ENCODE data around the gene OR2L8. TPM values are rescaled to one million over a fixed set of nuclear protein-coding genes. Genes with fewer than 3 reads are reported as not detected.

Gene OR2L8, protein sequence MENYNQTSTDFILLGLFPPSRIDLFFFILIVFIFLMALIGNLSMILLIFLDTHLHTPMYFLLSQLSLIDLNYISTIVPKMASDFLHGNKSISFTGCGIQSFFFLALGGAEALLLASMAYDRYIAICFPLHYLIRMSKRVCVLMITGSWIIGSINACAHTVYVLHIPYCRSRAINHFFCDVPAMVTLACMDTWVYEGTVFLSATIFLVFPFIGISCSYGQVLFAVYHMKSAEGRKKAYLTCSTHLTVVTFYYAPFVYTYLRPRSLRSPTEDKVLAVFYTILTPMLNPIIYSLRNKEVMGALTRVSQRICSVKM
- total RNA-seq (2011; cell fraction: chromatin; rRNA removed; ENCODE audit: low replicate concordance), result 0.76 and 2.4 TPM in 2 replicates
- total RNA-seq (2011; cell fraction: nucleolus; rRNA removed), result 0.79 TPM in 1 of 2 replicates, not detected in the other
- total RNA-seq (2011; cell fraction: nucleoplasm; rRNA removed), result 2.3 and 4.2 TPM in 2 replicates
- not detected in 2 replicates for total RNA-seq (2014; rRNA removed)
- total RNA-seq (2014; rRNA removed; fragmentation: Illumina TruSeq; extraction: Trizol), result not detected in 2 replicates
- total RNA-seq (2015; rRNA removed; fragmentation: Illumina TruSeq; extraction: Trizol), result not detected in 2 replicates
- not detected in 2 replicates for total RNA-seq (2021)
- not detected in 2 replicates for polyA plus RNA-seq (2011; rRNA removed)
- not detected in 2 replicates for polyA plus RNA-seq (2011; cell fraction: cytosol; rRNA removed)
- polyA plus RNA-seq (2011; cell fraction: nucleus; rRNA removed), result 0.17 and 0.28 TPM in 2 replicates
- not detected in 2 replicates for polyA plus RNA-seq (2012)
- not detected in 2 replicates for polyA plus RNA-seq (2014; fragmentation: Illumina TruSeq; extraction: Trizol)
- polyA plus RNA-seq (2014; fragmentation: Nextera tagmentation; extraction: Ambion mirVana), result not detected
- polyA plus RNA-seq (2014; rRNA removed), result not detected in 2 replicates
- polyA minus RNA-seq (2011; rRNA and poly(A)+ RNA removed), result 1.2 and 1.3 TPM in 2 replicates
- polyA minus RNA-seq (2011; cell fraction: cytosol; rRNA and poly(A)+ RNA removed), result not detected in 2 replicates
- polyA minus RNA-seq (2011; cell fraction: nucleus; rRNA and poly(A)+ RNA removed), result 0.78 and 0.94 TPM in 2 replicates
- percentile 29 among the genes with signal in this experiment for Bru-seq, nascent RNA
- percentile 27 among the genes with signal in this experiment for BruChase-seq, experiment 1, labeled RNA remaining after a 2-hour chase
- BruChase-seq, experiment 2, labeled RNA remaining after a 6-hour chase, result percentile 21 among the genes with signal in this experiment
- long read RNA-seq, experiment 1, result 0 reads
- long read RNA-seq, experiment 2, result 0 reads
- long read RNA-seq, experiment 3, result 0 reads

GRCh38 chr1:247948558-247948957 lies at the start of gene OR2L8:
TSS of gene OR2L8 (plus strand) at chr1:247948858. CDS start at chr1:247948858, 0 bp downstream.
- FAIRE-seq (no peak), ATAC-seq (no peak), DNase-seq (ENCODE audit: extremely low read depth in 1 of 4, low spot score in 3 of 4) (no peak)
- no peaks in the 10 kb centered on the region for H4K20me1 ChIP-seq (replicated peaks; ENCODE audit: control insufficient read depth, insufficient read depth, low read length)
- 2% methylated on average over 3 of the region's 3 CpGs for WGBS (ENCODE audit: insufficient coverage, low coverage, missing lambda C conversion rate)
- H3K27me3 ChIP-seq (ENCODE audit: control insufficient read depth in 2 of 2, insufficient read depth in 2 of 2, low read length in 2 of 2), result no peaks in the 10 kb centered on the region
- H3K4me3 ChIP-seq, result no peak within 1 kb of the TSS
- no peak within 1 kb of the TSS for H3K4me2 ChIP-seq (ENCODE audit: insufficient read depth, low read length)
- no peak within 1 kb of the TSS for H3K27ac ChIP-seq (ENCODE audit: extremely low read depth, low read depth, low read length)
- CTCF ChIA-PET (ENCODE audit: low intra/inter-chr PET ratio), result no interaction called here
- intact Hi-C loops (cut with micrococcal nuclease) (no loop called here), in situ Hi-C loops (cut with MboI) (no loop called here)
- H2AFZ ChIP-seq (ENCODE audit: low read depth, low read length), result no peak within 1 kb of the TSS
- H3K36me3 ChIP-seq (ENCODE audit: control insufficient read depth, insufficient read depth, low read length), result no peaks in the 10 kb centered on the region
- no TSS peak for BruUV-seq (replicated peaks)
- no peaks in the 10 kb centered on the region for H3K9me1 ChIP-seq (ENCODE audit: control insufficient read depth, insufficient read depth, low read length)
- no peak within 1 kb of the TSS for H3K9ac ChIP-seq (ENCODE audit: insufficient read depth in 1 of 2, low read depth in 2 of 2, low read length in 2 of 2)
- H3K4me1 ChIP-seq (replicated peaks in 1 of 2; ENCODE audit: control insufficient read depth in 2 of 2, insufficient read depth in 2 of 2, low read length in 2 of 2), result no peaks in the 10 kb centered on the region
- POLR2A ChIA-PET, result no interaction called here
- no peaks in the 10 kb centered on the region for H3K9me3 ChIP-seq (replicated peaks; ENCODE audit: control insufficient read depth, insufficient read depth, low read depth, low read length)
- no peaks in the 10 kb centered on the region for H3K79me2 ChIP-seq (ENCODE audit: control insufficient read depth, insufficient read depth, low read length)
- TF ChIP-seq CSDE1 (IDR thresholded peaks at IDR 0.05) (no peak), NFXL1 (CRISPR knock-in tag; IDR thresholded peaks at IDR 0.05) (no peak), CHCHD3 (CRISPR knock-in tag; IDR thresholded peaks at IDR 0.05) (no peak), ZNF445 (CRISPR knock-in tag; IDR thresholded peaks at IDR 0.05; ENCODE audit: low read depth) (no peak), BCLAF1 (IDR thresholded peaks at IDR 0.05; ENCODE audit: borderline replicate concordance in 1 of 2, control insufficient read depth in 1 of 2, low read depth in 2 of 2, low read length in 1 of 2) (no peak), ZBTB17 (CRISPR knock-in tag; IDR thresholded peaks at IDR 0.05) (no peak), CTBP1 (IDR thresholded peaks at IDR 0.05; ENCODE audit: borderline replicate concordance) (no peak), ZNF583 (CRISPR knock-in tag; IDR thresholded peaks at IDR 0.05) (no peak), E2F8 (IDR thresholded peaks at IDR 0.05; ENCODE audit: low read depth, partially characterized antibody) (no peak), RCOR1 (IDR thresholded peaks at IDR 0.05; ENCODE audit: borderline replicate concordance in 1 of 2, low read depth in 2 of 2, low read length in 2 of 2) (no peak), ETV5 (CRISPR knock-in tag; IDR thresholded peaks at IDR 0.05; ENCODE audit: low read depth) (no peak), NFIC (IDR thresholded peaks at IDR 0.05) (no peak), LARP7 (IDR thresholded peaks at IDR 0.05) (no peak)

Data from K562 (cell line).